ENCODE results near the gene REM2.

DNA sequence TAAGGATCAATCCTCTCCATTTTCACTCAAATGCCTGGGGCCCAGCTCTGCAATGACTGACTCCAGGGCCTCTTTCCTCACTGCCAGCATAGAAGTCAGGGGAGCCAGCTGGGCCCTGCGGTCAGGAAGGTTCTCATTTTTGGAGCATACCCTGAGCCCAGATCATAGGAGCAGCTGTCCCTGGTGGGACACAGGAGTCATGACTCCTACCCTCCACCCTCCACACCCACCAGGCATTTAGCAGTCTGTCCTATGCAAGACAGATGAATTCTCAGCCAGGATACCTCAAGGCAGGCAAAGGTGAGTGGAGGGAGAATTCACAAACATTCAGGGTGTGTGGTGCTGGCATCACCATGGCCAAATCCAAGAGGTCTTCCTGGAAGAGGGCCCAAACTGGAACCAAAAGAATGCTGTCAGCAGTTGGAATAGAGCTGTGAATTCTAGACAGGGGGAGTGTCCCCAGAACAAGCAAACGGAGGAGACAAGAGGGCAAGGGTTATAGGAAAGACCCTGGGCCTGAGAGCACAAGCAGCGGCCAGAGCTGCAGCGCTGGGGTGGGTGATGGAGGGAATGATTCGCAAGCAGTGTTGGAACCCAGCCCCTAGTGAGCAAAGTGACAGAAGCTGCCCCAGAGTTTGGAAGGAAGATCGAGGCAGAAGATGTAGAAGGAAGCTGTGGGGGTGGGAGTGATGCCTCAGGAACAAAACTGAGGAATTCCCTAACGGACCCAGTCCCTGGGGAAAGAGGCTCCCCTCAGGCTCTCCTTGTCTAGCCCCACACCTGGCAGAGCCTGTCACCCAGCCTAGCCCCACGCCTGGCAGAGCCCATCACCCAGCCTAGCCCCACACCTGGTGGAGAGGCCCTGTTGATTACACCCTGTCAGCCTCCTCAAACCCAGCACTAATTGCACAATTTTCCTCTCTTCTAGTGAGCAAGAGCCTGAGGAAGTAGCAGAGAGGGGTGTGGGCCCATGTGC lies 4.5 kb upstream of the REM2 start:
- TF ChIP-seq, protein P1, sequence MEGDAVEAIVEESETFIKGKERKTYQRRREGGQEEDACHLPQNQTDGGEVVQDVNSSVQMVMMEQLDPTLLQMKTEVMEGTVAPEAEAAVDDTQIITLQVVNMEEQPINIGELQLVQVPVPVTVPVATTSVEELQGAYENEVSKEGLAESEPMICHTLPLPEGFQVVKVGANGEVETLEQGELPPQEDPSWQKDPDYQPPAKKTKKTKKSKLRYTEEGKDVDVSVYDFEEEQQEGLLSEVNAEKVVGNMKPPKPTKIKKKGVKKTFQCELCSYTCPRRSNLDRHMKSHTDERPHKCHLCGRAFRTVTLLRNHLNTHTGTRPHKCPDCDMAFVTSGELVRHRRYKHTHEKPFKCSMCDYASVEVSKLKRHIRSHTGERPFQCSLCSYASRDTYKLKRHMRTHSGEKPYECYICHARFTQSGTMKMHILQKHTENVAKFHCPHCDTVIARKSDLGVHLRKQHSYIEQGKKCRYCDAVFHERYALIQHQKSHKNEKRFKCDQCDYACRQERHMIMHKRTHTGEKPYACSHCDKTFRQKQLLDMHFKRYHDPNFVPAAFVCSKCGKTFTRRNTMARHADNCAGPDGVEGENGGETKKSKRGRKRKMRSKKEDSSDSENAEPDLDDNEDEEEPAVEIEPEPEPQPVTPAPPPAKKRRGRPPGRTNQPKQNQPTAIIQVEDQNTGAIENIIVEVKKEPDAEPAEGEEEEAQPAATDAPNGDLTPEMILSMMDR (IDR thresholded peaks at IDR 0.05; ENCODE audit: insufficient read depth, low read length), result no peak
- TF ChIP-seq GABPA (IDR thresholded peaks at IDR 0.05; ENCODE audit: low read depth) (no peak), POLR2AphosphoS5 (IDR thresholded peaks at IDR 0.05; ENCODE audit: low read depth) (no peak), SPI1 (IDR thresholded peaks at IDR 0.05; ENCODE audit: borderline replicate concordance, low read depth) (no peak)
- TF ChIP-seq, protein P2, sequence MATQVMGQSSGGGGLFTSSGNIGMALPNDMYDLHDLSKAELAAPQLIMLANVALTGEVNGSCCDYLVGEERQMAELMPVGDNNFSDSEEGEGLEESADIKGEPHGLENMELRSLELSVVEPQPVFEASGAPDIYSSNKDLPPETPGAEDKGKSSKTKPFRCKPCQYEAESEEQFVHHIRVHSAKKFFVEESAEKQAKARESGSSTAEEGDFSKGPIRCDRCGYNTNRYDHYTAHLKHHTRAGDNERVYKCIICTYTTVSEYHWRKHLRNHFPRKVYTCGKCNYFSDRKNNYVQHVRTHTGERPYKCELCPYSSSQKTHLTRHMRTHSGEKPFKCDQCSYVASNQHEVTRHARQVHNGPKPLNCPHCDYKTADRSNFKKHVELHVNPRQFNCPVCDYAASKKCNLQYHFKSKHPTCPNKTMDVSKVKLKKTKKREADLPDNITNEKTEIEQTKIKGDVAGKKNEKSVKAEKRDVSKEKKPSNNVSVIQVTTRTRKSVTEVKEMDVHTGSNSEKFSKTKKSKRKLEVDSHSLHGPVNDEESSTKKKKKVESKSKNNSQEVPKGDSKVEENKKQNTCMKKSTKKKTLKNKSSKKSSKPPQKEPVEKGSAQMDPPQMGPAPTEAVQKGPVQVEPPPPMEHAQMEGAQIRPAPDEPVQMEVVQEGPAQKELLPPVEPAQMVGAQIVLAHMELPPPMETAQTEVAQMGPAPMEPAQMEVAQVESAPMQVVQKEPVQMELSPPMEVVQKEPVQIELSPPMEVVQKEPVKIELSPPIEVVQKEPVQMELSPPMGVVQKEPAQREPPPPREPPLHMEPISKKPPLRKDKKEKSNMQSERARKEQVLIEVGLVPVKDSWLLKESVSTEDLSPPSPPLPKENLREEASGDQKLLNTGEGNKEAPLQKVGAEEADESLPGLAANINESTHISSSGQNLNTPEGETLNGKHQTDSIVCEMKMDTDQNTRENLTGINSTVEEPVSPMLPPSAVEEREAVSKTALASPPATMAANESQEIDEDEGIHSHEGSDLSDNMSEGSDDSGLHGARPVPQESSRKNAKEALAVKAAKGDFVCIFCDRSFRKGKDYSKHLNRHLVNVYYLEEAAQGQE (IDR thresholded peaks at IDR 0.05; ENCODE audit: insufficient replicate concordance, low read depth), result no peak
